H1 (cell line): ENCODE data around the gene RBM10. TPM values are rescaled to one million over a fixed set of nuclear protein-coding genes. Genes with fewer than 3 reads are reported as not detected.

Experiments
- CTCF ChIA-PET: fragments of 300-600 bp; sonication (Branson Sonifier 250); formaldehyde crosslinking; loops from one replicate; lab custom pipeline; 2021; ENCODE audit not compliant: partially characterized antibody; lab: Charles Lee
- POLR2A ChIA-PET: fragments of 300-600 bp; sonication (Branson Sonifier 250); formaldehyde crosslinking; loops from one replicate; lab custom pipeline; 2021; ENCODE audit warnings: inconsistent platforms; ENCODE audit not compliant: partially characterized antibody; lab: Charles Lee
- DNase-seq, 2 experiments: peaks; one replicate each; pipeline versions ENCODE4 v3.0.0 to v3.0.0-alpha.2; 2010 to 2022; ENCODE audit warnings: low spot score in 2 of 2, low read depth in 1 of 2, mixed read lengths in 1 of 2
- FAIRE-seq: peaks from 2 replicates; lab custom pipeline; 2011; peaks lifted over from hg19 to GRCh38; lab: Jason Lieb, UNC
- H2AFZ ChIP-seq: 2 replicates; pipeline ENCODE4 v1.8.1; 2012; ENCODE audit warnings: low read length, inconsistent platforms
- H2AK5ac ChIP-seq: 2 replicates; pipeline ENCODE4 v1.6.1; 2013; ENCODE audit warnings: low read depth, low read length
- H2BK120ac ChIP-seq: replicated peaks from 2 replicates; pipeline ENCODE3; 2013; ENCODE audit warnings: low read depth, low read length, inconsistent platforms
- H2BK12ac ChIP-seq: 2 replicates; pipeline ENCODE4 v1.6.1; 2013; ENCODE audit warnings: low read depth, low read length
- H2BK15ac ChIP-seq: 2 replicates; pipeline ENCODE4 v1.6.1; 2013; ENCODE audit warnings: low read length
- H2BK20ac ChIP-seq: 2 replicates; pipeline ENCODE4 v1.6.1; 2013; ENCODE audit warnings: low read length
- H2BK5ac ChIP-seq: 2 replicates; pipeline ENCODE4 v1.6.1; 2013; ENCODE audit warnings: low read depth, low read length
- H3K14ac ChIP-seq: 2 replicates; pipeline ENCODE4 v1.6.1; 2013; ENCODE audit warnings: inconsistent platforms; ENCODE audit not compliant: insufficient read length
- H3K18ac ChIP-seq: 2 replicates; pipeline ENCODE4 v1.6.1; 2013; ENCODE audit warnings: low read length; ENCODE audit errors: extremely low read depth
- H3K23ac ChIP-seq: 2 replicates; pipeline ENCODE4 v1.6.1; 2013; ENCODE audit warnings: inconsistent platforms; ENCODE audit not compliant: insufficient read length
- H3K23me2 ChIP-seq: 2 replicates; pipeline ENCODE4 v1.6.1; 2013; ENCODE audit warnings: low read depth, low read length
- H3K27ac ChIP-seq: 2 replicates; pipeline ENCODE4 v1.6.1; 2011; ENCODE audit warnings: low read depth, low read length, inconsistent platforms
- H3K27me3 ChIP-seq, 4 experiments: replicated peaks in 1 of 4; 1 replicate in 1 of 4; 2 replicates in 3 of 4; pipeline versions ENCODE4 v1.6.1 to v1.8.1; 2011 to 2013; ENCODE audit warnings: low read length in 3 of 4, mild to moderate bottlenecking in 3 of 4, inconsistent platforms in 2 of 4, mixed read lengths in 2 of 4, moderate library complexity in 1 of 4; ENCODE audit not compliant: control insufficient read depth in 3 of 4, insufficient read depth in 3 of 4; ENCODE audit errors: extremely low read depth in 1 of 4
- H3K36me3 ChIP-seq, 4 experiments: 2 replicates each; pipeline versions ENCODE4 v1.6.1 to v1.8.1; 2011 to 2013; ENCODE audit warnings: mild to moderate bottlenecking in 4 of 4, low read length in 3 of 4, moderate library complexity in 2 of 4, control low read depth in 1 of 4, inconsistent platforms in 1 of 4; ENCODE audit not compliant: insufficient read depth in 4 of 4, control insufficient read depth in 2 of 4
- H3K4ac ChIP-seq: replicated peaks from 2 replicates; pipeline ENCODE3; 2013; ENCODE audit warnings: low read length, low read depth, mixed read lengths, inconsistent platforms; ENCODE audit not compliant: insufficient read length
- H3K4me1 ChIP-seq, 4 experiments: replicated peaks in 1 of 4; 1 replicate in 1 of 4; 2 replicates in 3 of 4; pipeline versions ENCODE4 v1.6.1 to v1.8.1; 2011 to 2013; ENCODE audit warnings: low read length in 3 of 4, inconsistent platforms in 2 of 4, mixed read lengths in 1 of 4; ENCODE audit not compliant: insufficient read depth in 4 of 4, control insufficient read depth in 3 of 4
- H3K4me2 ChIP-seq, 2 experiments: 2 replicates each; pipeline versions ENCODE4 v1.6.1 to v1.8.1; 2011 to 2013; ENCODE audit warnings: low read depth in 2 of 2, low read length in 2 of 2, control low read depth in 1 of 2, inconsistent platforms in 1 of 2, mild to moderate bottlenecking in 1 of 2; ENCODE audit not compliant: insufficient read depth in 1 of 2
- H3K4me3 ChIP-seq, 4 experiments: fragments of 200-600, 300-600 bp in 1 of 4; sonication (generic), shearing (Covaris generic), sonication (Bioruptor Twin) in 1 of 4; 2 replicates each; pipeline versions ENCODE4 v1.5.1 to v1.8.1; 2011 to 2016; ENCODE audit warnings: low read length in 4 of 4, low read depth in 3 of 4, control low read depth in 2 of 4, inconsistent platforms in 2 of 4, mild to moderate bottlenecking in 2 of 4, mixed read lengths in 1 of 4, moderate library complexity in 1 of 4; ENCODE audit not compliant: insufficient read depth in 2 of 4; ENCODE audit errors: extremely low read depth in 1 of 4
- H3K56ac ChIP-seq: replicated peaks from 2 replicates; pipeline ENCODE3; 2013; ENCODE audit warnings: low read depth, mild to moderate bottlenecking, mixed read lengths, low read length, inconsistent platforms; ENCODE audit not compliant: insufficient read length
- H3K79me1 ChIP-seq: 2 replicates; pipeline ENCODE4 v1.6.1; 2013; ENCODE audit warnings: low read depth, low read length, control low read depth
- H3K79me2 ChIP-seq, 2 experiments: 2 replicates each; pipeline versions ENCODE4 v1.6.1 to v1.8.1; 2012 to 2013; ENCODE audit warnings: low read length in 2 of 2, mild to moderate bottlenecking in 2 of 2, inconsistent platforms in 1 of 2; ENCODE audit not compliant: insufficient read depth in 2 of 2, control insufficient read depth in 1 of 2
- H3K9ac ChIP-seq, 4 experiments: replicated peaks in 1 of 4; 1 replicate in 1 of 4; 2 replicates in 3 of 4; pipeline versions ENCODE4 v1.6.1 to v1.8.1; 2011 to 2013; ENCODE audit warnings: low read depth in 3 of 4, low read length in 3 of 4, control low read depth in 2 of 4, mild to moderate bottlenecking in 2 of 4, moderate library complexity in 2 of 4, inconsistent platforms in 1 of 4; ENCODE audit errors: extremely low read depth in 1 of 4
- H3K9me3 ChIP-seq, 2 experiments: 2 replicates each; pipeline versions ENCODE4 v1.6.1 to v1.8.1; 2012 to 2013; ENCODE audit warnings: mild to moderate bottlenecking in 2 of 2, moderate library complexity in 2 of 2, control low read depth in 1 of 2, inconsistent platforms in 1 of 2, low read depth in 1 of 2, low read length in 1 of 2, mixed read lengths in 1 of 2; ENCODE audit not compliant: insufficient read depth in 2 of 2
- H4K20me1 ChIP-seq, 2 experiments: replicated peaks in 1 of 2; 2 replicates each; pipeline versions ENCODE3 to v1.8.1; 2011 to 2013; ENCODE audit warnings: inconsistent platforms in 2 of 2, low read length in 2 of 2, mild to moderate bottlenecking in 1 of 2; ENCODE audit not compliant: insufficient read depth in 2 of 2, control insufficient read depth in 1 of 2
- H4K5ac ChIP-seq: 2 replicates; pipeline ENCODE4 v1.6.1; 2013; ENCODE audit warnings: low read length, low read depth, mixed read lengths, inconsistent platforms; ENCODE audit not compliant: insufficient read length
- H4K8ac ChIP-seq: 2 replicates; pipeline ENCODE4 v1.8.0; 2013; ENCODE audit warnings: mild to moderate bottlenecking, moderate library complexity, low read length, inconsistent platforms; ENCODE audit not compliant: insufficient read depth; ENCODE audit errors: extremely low read depth
- H4K91ac ChIP-seq: replicated peaks from 2 replicates; pipeline ENCODE3; 2013; ENCODE audit warnings: low read length, mixed read lengths, inconsistent platforms; ENCODE audit not compliant: insufficient read length
- CHD1 ChIP-seq: IDR thresholded peaks from 2 replicates; pipeline ENCODE4 v1.6.1; 2012; ENCODE audit warnings: low read depth, low read length, improper control_type of control experiment
- NANOG ChIP-seq: IDR thresholded peaks from 2 replicates; pipeline ENCODE4 v1.6.1; 2011; ENCODE audit warnings: low read length, low read depth, mild to moderate bottlenecking, inconsistent platforms; ENCODE audit not compliant: insufficient read depth, poor library complexity, severe bottlenecking
- SIRT6 ChIP-seq: IDR thresholded peaks from one replicate; pipeline ENCODE4 v1.7.1; 2012; ENCODE audit warnings: low read length, inconsistent platforms
- WGBS, 2 experiments: shearing (Covaris generic) in 1 of 2; methylation state at CpG; one replicate each; pipeline versions ENCODE4 v1.1.6 to v1.1.7; 2013 to 2015; ENCODE audit warnings: low lambda C conversion rate in 2 of 2, mixed read lengths in 2 of 2, inconsistent platforms in 1 of 2, low coverage in 1 of 2, missing lambda C conversion rate in 1 of 2; ENCODE audit not compliant: insufficient replicate concordance in 2 of 2, insufficient coverage in 1 of 2, insufficient read length in 1 of 2; ENCODE audit errors: extremely low coverage in 1 of 2, missing lambda C conversion rate in 1 of 2; 5-methylcytosine and 5-hydroxymethylcytosine counted together
- polyA plus RNA-seq, 7 experiments: library from polyadenylated mRNA; depleted of rRNA in 3 of 7; stranded (reverse) in 5 of 7; unstranded in 2 of 7; fragments of >200 nt in 5 of 7; fragments of 200-250 nt in 2 of 7; gene quantifications; 1 replicate in 5 of 7; 2 replicates in 1 of 7; 4 replicates in 1 of 7; pipeline versions ENCODE4 v1.2.1 to v1.2.3, GENCODE V29; 2011 to 2013; ENCODE audit warnings: missing spikeins in 2 of 7, mixed read lengths in 2 of 7
- total RNA-seq: library from RNA; stranded (reverse); fragmentation: NEBNext Ultra II Directional; extraction: Animal tissue kit (Norgen Biotek cat#: 25700); gene quantifications from 2 replicates; pipeline ENCODE4 v1.2.1, GENCODE V29; 2021

The RBM10 gene
- total and polyA plus RNA-seq, 2 of the 8 experiments (the other 6 are each of a cell fraction or from before 2014, with no cell fraction given), result 35.7 to 64.0 TPM

- H3K79me1 ChIP-seq, result no peaks in the 10 kb centered on the region
- FAIRE-seq (no peak), DNase-seq (no peak)
- no peaks in the 10 kb centered on the region for H3K9me3 ChIP-seq
- no peak overlapping the region for H3K18ac ChIP-seq
- no peak overlapping the region for H2AK5ac ChIP-seq
- H2BK20ac ChIP-seq, result no peak overlapping the region
- 90% methylated on average over 5 of the region's 18 CpGs; no CpG with 5 or more reads in 1 of the 2 experiments for whole genome bisulfite sequencing, 2 experiments
- H2AFZ ChIP-seq, result no peak overlapping the region
- no peak overlapping the region for H2BK12ac ChIP-seq
- TF ChIP-seq NANOG (no peak), SIRT6 (no peak), CHD1 (no peak)
- H3K36me3 ChIP-seq, result peaks cover 4 to 47% (median 32%) of the 10 kb centered on the region in 4 experiments; a peak in 7 of 8 replicates
- H3K4me3 ChIP-seq, result no peak overlapping the region
- H3K9ac ChIP-seq, result no peak overlapping the region
- no peak overlapping the region for H3K4me2 ChIP-seq
- H2BK5ac ChIP-seq, result no peak overlapping the region
- no peak overlapping the region for H2BK120ac ChIP-seq
- no peak overlapping the region for H4K91ac ChIP-seq
- no peaks in the 10 kb centered on the region for H3K4me1 ChIP-seq
- ChIA-PET CTCF (no interaction called here), POLR2A (no interaction called here)
- H3K79me2 ChIP-seq, result no peaks in the 10 kb centered on the region
- H2BK15ac ChIP-seq, result no peak overlapping the region
- H4K5ac ChIP-seq, result no peak overlapping the region
- H3K27me3 ChIP-seq, result no peaks in the 10 kb centered on the region
- H4K20me1 ChIP-seq, result peaks cover 0 to 3% of the 10 kb centered on the region in 2 experiments
- no peak overlapping the region for H3K23ac ChIP-seq
- no peak overlapping the region for H3K4ac ChIP-seq
- no peaks in the 10 kb centered on the region for H3K23me2 ChIP-seq
- H3K56ac ChIP-seq, result no peak overlapping the region
- H4K8ac ChIP-seq, result no peak overlapping the region
- no peak overlapping the region for H3K14ac ChIP-seq
- H3K27ac ChIP-seq, result no peak overlapping the region
These were observed 34.9 kb downstream of the RBM10 start for GRCh38 chrX:47179928-47180255.
